K562 (cell line): ENCODE measurements around the gene PTH1R. TPM values are rescaled to one million over a fixed set of nuclear protein-coding genes. Genes with fewer than 3 reads are reported as not detected.

Source experiments
- ATF7 ChIP-seq: fragments of 450-650 bp; IDR thresholded peaks from 2 replicates; pipeline ENCODE4 v1.7.1; 2014; ENCODE audit warnings: mild to moderate bottlenecking, moderate library complexity
- ESRRB ChIP-seq: fragments of 250-450 bp; sonication (Bioruptor Pico); IDR thresholded peaks from 2 replicates; pipeline ENCODE4 v1.5.0; 2020; ENCODE audit warnings: mild to moderate bottlenecking, moderate library complexity, borderline replicate concordance
- GATAD2A ChIP-seq: fragments of 450-650 bp; IDR thresholded peaks from 2 replicates; pipeline ENCODE4 v1.6.1; 2017
- KLF1 ChIP-seq: fragments of 450-650 bp; IDR thresholded peaks from 2 replicates; pipeline ENCODE4 v1.6.1; 2016; ENCODE audit warnings: missing genetic modification characterization, missing compliant biosample characterization
- OTX1 ChIP-seq: fragments of 450-650 bp; formaldehyde crosslinking; IDR thresholded peaks from 2 replicates; pipeline ENCODE4 v1.4.0; 2022; ENCODE audit warnings: mild to moderate bottlenecking
- PTTG1 ChIP-seq: fragments of 450-650 bp; IDR thresholded peaks from 2 replicates; pipeline ENCODE4 v1.6.1; 2016; ENCODE audit warnings: low read depth, mild to moderate bottlenecking, missing genetic modification characterization, missing compliant biosample characterization
- PYGO2 ChIP-seq: fragments of 450-650 bp; IDR thresholded peaks from 2 replicates; pipeline ENCODE4 v1.6.1; 2016; ENCODE audit warnings: mild to moderate bottlenecking, missing genetic modification characterization, moderate library complexity, missing compliant biosample characterization
- RBBP5 ChIP-seq: fragments of 200-600 bp; sonication (generic); IDR thresholded peaks from 2 replicates; pipeline ENCODE4 v1.6.1; 2012; ENCODE audit warnings: borderline replicate concordance, mild to moderate bottlenecking, low read length, control low read depth, inconsistent platforms; ENCODE audit not compliant: insufficient read depth, poor library complexity, severe bottlenecking
- TEAD4 ChIP-seq, 2 experiments: sonication (generic) in 1 of 2; formaldehyde crosslinking in 1 of 2; IDR thresholded peaks; 2 replicates each; pipeline versions ENCODE4 v1.6.1 to v1.8.0; 2012 to 2022; ENCODE audit warnings: borderline replicate concordance in 1 of 2, inconsistent platforms in 1 of 2, low read length in 1 of 2, mild to moderate bottlenecking in 1 of 2, missing genetic modification reagents in 1 of 2
- polyA plus RNA-seq, 8 experiments: library from polyadenylated mRNA; depleted of rRNA in 4 of 8; stranded (reverse) in 5 of 8; unstranded in 3 of 8; fragments of >200 nt; fragmentation: Nextera tagmentation in 2 of 8; fragmentation: Illumina TruSeq in 1 of 8; extraction: Ambion mirVana in 2 of 8; extraction: Trizol in 1 of 8; gene quantifications; 2 replicates each; pipeline versions ENCODE4 v1.2.1 to v1.2.3, GENCODE V29; 2011 to 2014; ENCODE audit warnings: inconsistent platforms in 1 of 8, missing spikeins in 1 of 8
- total RNA-seq, 7 experiments: library from RNA; depleted of rRNA in 6 of 7; stranded (reverse); fragments of >200 nt in 6 of 7; fragmentation: Illumina TruSeq in 2 of 7; extraction: Trizol in 2 of 7; gene quantifications; 2 replicates each; pipeline versions ENCODE4 v1.2.1 to v1.2.3, GENCODE V29; 2011 to 2021; ENCODE audit warnings: low replicate concordance in 1 of 7
- TF ChIP-seq, protein P1 (sequence below): sonication (generic); formaldehyde crosslinking; IDR thresholded peaks from 2 replicates; pipeline ENCODE4 v1.8.1; 2023; ENCODE audit warnings: mild to moderate bottlenecking, missing genetic modification reagents
- TF ChIP-seq, protein P2 (sequence below): sonication (generic); formaldehyde crosslinking; IDR thresholded peaks from 2 replicates; pipeline ENCODE4 v1.8.0; 2023; ENCODE audit warnings: mild to moderate bottlenecking, missing genetic modification reagents
- TF ChIP-seq, protein P3 (sequence below): fragments of 250-450 bp; sonication (Bioruptor Pico); IDR thresholded peaks from 2 replicates; pipeline ENCODE4 v1.5.0; 2022; ENCODE audit warnings: mild to moderate bottlenecking
- TF ChIP-seq, protein P4 (sequence below): fragments of 450-650 bp; IDR thresholded peaks from 2 replicates; pipeline ENCODE4 v1.6.1; 2016; ENCODE audit warnings: low read depth, mild to moderate bottlenecking, moderate library complexity
- TF ChIP-seq, protein P5 (sequence below): fragments of 250-450 bp; sonication (Bioruptor Pico); IDR thresholded peaks from 2 replicates; pipeline ENCODE4 v1.9.0; 2021; ENCODE audit warnings: mild to moderate bottlenecking, inconsistent platforms
- TF ChIP-seq, protein P6 (sequence below): fragments of 250-450 bp; sonication (Bioruptor Pico); IDR thresholded peaks from 2 replicates; pipeline ENCODE4 v1.5.1; 2021; ENCODE audit warnings: mild to moderate bottlenecking

PTH1R gene
- total and polyA plus RNA-seq, 9 of the 15 experiments (the other 6 are each of a cell fraction or from before 2014, with no cell fraction given) = not detected

DNA sequence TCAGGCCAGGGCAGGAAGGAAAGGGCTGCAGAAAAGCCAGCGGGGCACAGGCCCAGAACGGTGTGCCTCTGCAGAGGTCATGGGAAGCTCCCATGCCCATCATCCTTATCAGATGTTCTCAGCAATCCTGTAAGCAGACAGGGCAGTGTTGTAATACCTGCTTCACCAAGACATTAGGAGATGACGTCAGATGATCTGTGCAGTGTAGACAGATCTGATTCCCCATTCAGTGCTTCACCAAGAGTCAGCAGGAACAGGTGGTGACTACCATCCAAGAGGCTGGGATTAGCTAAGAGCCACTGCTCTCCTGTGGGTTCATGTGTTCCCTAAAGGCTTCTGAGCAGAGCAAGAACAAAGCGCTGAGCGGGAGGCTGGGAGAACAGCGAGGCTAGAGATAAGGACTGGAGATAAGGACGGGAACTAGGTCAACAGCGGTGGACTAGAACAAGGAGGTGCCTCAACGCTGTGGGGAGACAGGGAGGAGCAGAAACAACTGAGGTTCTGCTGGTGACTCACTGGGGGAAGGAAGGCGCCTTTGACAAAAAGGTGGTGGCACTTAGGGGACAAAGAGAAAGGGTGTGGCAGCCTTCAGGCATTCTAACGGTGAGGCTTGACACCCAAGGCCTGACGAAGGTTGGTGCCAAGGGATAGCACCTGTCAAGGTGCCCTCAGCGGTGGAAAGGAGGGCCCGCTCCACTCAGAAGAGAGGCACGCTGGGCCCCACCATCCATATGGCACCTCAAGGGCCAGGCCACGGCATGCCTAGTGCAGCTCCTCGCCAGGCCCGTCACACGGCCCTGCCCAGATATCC is 70.7 kb downstream of the PTH1R start (continued):
- peak; percentile 98 for TF ChIP-seq ATF7
- TF ChIP-seq, protein P1, sequence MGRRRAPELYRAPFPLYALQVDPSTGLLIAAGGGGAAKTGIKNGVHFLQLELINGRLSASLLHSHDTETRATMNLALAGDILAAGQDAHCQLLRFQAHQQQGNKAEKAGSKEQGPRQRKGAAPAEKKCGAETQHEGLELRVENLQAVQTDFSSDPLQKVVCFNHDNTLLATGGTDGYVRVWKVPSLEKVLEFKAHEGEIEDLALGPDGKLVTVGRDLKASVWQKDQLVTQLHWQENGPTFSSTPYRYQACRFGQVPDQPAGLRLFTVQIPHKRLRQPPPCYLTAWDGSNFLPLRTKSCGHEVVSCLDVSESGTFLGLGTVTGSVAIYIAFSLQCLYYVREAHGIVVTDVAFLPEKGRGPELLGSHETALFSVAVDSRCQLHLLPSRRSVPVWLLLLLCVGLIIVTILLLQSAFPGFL (CRISPR knock-in tag) = no peak
- 0 out of 2 replicates have a peak, but pooled peaks have one; percentile 30 for TF ChIP-seq PYGO2 (tag)
- TF ChIP-seq, protein P2, sequence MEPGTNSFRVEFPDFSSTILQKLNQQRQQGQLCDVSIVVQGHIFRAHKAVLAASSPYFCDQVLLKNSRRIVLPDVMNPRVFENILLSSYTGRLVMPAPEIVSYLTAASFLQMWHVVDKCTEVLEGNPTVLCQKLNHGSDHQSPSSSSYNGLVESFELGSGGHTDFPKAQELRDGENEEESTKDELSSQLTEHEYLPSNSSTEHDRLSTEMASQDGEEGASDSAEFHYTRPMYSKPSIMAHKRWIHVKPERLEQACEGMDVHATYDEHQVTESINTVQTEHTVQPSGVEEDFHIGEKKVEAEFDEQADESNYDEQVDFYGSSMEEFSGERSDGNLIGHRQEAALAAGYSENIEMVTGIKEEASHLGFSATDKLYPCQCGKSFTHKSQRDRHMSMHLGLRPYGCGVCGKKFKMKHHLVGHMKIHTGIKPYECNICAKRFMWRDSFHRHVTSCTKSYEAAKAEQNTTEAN (CRISPR knock-in tag) = no peak
- TF ChIP-seq ESRRB (CRISPR knock-in tag) = no peak
- 0 out of 2 replicates have a peak, but pooled peaks have one; percentile 5 for TF ChIP-seq PTTG1 (tag)
- TF ChIP-seq, protein P3, sequence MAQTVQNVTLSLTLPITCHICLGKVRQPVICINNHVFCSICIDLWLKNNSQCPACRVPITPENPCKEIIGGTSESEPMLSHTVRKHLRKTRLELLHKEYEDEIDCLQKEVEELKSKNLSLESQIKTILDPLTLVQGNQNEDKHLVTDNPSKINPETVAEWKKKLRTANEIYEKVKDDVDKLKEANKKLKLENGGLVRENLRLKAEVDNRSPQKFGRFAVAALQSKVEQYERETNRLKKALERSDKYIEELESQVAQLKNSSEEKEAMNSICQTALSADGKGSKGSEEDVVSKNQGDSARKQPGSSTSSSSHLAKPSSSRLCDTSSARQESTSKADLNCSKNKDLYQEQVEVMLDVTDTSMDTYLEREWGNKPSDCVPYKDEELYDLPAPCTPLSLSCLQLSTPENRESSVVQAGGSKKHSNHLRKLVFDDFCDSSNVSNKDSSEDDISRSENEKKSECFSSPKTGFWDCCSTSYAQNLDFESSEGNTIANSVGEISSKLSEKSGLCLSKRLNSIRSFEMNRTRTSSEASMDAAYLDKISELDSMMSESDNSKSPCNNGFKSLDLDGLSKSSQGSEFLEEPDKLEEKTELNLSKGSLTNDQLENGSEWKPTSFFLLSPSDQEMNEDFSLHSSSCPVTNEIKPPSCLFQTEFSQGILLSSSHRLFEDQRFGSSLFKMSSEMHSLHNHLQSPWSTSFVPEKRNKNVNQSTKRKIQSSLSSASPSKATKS (CRISPR knock-in tag) = no peak
- 0 out of 2 replicates have a peak, but pooled peaks have one; percentile 68 for TF ChIP-seq OTX1 (CRISPR knock-in tag)
- TF ChIP-seq GATAD2A = 0 out of 2 replicates have a peak, but pooled peaks have one; percentile 88
- TF ChIP-seq, protein P4, sequence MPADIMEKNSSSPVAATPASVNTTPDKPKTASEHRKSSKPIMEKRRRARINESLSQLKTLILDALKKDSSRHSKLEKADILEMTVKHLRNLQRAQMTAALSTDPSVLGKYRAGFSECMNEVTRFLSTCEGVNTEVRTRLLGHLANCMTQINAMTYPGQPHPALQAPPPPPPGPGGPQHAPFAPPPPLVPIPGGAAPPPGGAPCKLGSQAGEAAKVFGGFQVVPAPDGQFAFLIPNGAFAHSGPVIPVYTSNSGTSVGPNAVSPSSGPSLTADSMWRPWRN = 0 out of 2 replicates have a peak, but pooled peaks have one; percentile 12
- TF ChIP-seq TEAD4 (IDR thresholded peaks at IDR 0.05; ENCODE audit: low read length) = no peak
- TF ChIP-seq TEAD4 (CRISPR knock-in tag; IDR thresholded peaks at IDR 0.05; ENCODE audit: borderline replicate concordance) = no peak
- TF ChIP-seq RBBP5 = peak; percentile 22
- TF ChIP-seq, protein P5, sequence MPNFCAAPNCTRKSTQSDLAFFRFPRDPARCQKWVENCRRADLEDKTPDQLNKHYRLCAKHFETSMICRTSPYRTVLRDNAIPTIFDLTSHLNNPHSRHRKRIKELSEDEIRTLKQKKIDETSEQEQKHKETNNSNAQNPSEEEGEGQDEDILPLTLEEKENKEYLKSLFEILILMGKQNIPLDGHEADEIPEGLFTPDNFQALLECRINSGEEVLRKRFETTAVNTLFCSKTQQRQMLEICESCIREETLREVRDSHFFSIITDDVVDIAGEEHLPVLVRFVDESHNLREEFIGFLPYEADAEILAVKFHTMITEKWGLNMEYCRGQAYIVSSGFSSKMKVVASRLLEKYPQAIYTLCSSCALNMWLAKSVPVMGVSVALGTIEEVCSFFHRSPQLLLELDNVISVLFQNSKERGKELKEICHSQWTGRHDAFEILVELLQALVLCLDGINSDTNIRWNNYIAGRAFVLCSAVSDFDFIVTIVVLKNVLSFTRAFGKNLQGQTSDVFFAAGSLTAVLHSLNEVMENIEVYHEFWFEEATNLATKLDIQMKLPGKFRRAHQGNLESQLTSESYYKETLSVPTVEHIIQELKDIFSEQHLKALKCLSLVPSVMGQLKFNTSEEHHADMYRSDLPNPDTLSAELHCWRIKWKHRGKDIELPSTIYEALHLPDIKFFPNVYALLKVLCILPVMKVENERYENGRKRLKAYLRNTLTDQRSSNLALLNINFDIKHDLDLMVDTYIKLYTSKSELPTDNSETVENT = 0 out of 2 replicates have a peak, but pooled peaks have one; percentile 43
- no peak for TF ChIP-seq KLF1 (tag)
- TF ChIP-seq, protein P6, sequence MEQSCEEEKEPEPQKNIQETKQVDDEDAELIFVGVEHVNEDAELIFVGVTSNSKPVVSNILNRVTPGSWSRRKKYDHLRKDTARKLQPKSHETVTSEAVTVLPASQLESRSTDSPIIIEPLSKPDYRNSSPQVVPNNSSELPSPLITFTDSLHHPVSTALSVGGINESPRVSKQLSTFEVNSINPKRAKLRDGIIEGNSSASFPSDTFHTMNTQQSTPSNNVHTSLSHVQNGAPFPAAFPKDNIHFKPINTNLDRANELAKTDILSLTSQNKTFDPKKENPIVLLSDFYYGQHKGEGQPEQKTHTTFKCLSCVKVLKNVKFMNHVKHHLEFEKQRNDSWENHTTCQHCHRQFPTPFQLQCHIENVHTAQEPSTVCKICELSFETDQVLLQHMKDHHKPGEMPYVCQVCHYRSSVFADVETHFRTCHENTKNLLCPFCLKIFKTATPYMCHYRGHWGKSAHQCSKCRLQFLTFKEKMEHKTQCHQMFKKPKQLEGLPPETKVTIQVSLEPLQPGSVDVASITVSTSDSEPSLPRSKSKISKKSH (CRISPR knock-in tag) = no peak
